H9 (cell line): ENCODE results near the gene TOMM22. TPM values are rescaled to one million over a fixed set of nuclear protein-coding genes. Genes with fewer than 3 reads are reported as not detected.

ENCODE experiments used
- DNase-seq: peaks from one replicate; pipeline ENCODE4 v3.0.0-alpha.2; 2017
- H2AFZ ChIP-seq: one replicate; pipeline ENCODE4 v1.6.1; 2013; ENCODE audit warnings: mild to moderate bottlenecking, low read length, control low read depth, moderate library complexity
- H2AK5ac ChIP-seq: 2 replicates; pipeline ENCODE4 v1.6.1; 2013; ENCODE audit warnings: low read length, control low read depth, mixed read lengths; ENCODE audit not compliant: insufficient read length
- H2BK120ac ChIP-seq: one replicate; pipeline ENCODE4 v1.6.1; 2013; ENCODE audit warnings: low read depth, mild to moderate bottlenecking, low read length, control low read depth, inconsistent platforms; ENCODE audit not compliant: poor library complexity, severe bottlenecking
- H2BK12ac ChIP-seq: 2 replicates; pipeline ENCODE4 v1.6.1; 2013; ENCODE audit warnings: low read length, control low read depth, mixed read lengths, low read depth; ENCODE audit not compliant: insufficient read length
- H2BK15ac ChIP-seq: 2 replicates; pipeline ENCODE4 v1.6.1; 2013; ENCODE audit warnings: low read depth, low read length, control low read depth
- H2BK20ac ChIP-seq: one replicate; pipeline ENCODE4 v1.6.1; 2013; ENCODE audit warnings: low read depth, mild to moderate bottlenecking, low read length, control low read depth, inconsistent platforms; ENCODE audit not compliant: poor library complexity, severe bottlenecking
- H2BK5ac ChIP-seq: 2 replicates; pipeline ENCODE4 v1.6.1; 2013; ENCODE audit warnings: low read length, control low read depth, mixed read lengths; ENCODE audit not compliant: insufficient read length
- H3K14ac ChIP-seq: 2 replicates; pipeline ENCODE4 v1.6.1; 2013; ENCODE audit warnings: low read length, control low read depth; ENCODE audit not compliant: insufficient read depth
- H3K18ac ChIP-seq: 2 replicates; pipeline ENCODE4 v1.6.1; 2013; ENCODE audit warnings: low read depth, mild to moderate bottlenecking, mixed read lengths, low read length, control low read depth; ENCODE audit not compliant: insufficient read length
- H3K23ac ChIP-seq: 2 replicates; pipeline ENCODE4 v1.6.1; 2013; ENCODE audit warnings: low read length, control low read depth, mixed read lengths, low read depth; ENCODE audit not compliant: insufficient read length
- H3K23me2 ChIP-seq: 2 replicates; pipeline ENCODE4 v1.6.1; 2013; ENCODE audit warnings: low read depth, mild to moderate bottlenecking, mixed read lengths, low read length, control low read depth; ENCODE audit not compliant: insufficient read length, poor library complexity, severe bottlenecking
- H3K27ac ChIP-seq: 2 replicates; pipeline ENCODE4 v1.5.1; 2013; ENCODE audit warnings: low read length, control low read depth, mixed read lengths, low read depth; ENCODE audit not compliant: insufficient read length
- H3K27me3 ChIP-seq: 2 replicates; pipeline ENCODE4 v1.6.1; 2013; ENCODE audit warnings: low read length, control low read depth, inconsistent platforms; ENCODE audit not compliant: insufficient read depth
- H3K4ac ChIP-seq: 2 replicates; pipeline ENCODE4 v1.6.1; 2013; ENCODE audit warnings: low read depth, mild to moderate bottlenecking, control low read depth, inconsistent platforms, low read length, moderate library complexity
- H3K4me1 ChIP-seq: 2 replicates; pipeline ENCODE4 v1.6.1; 2013; ENCODE audit warnings: low read length, control low read depth, inconsistent platforms; ENCODE audit not compliant: insufficient read depth
- H3K4me2 ChIP-seq: 2 replicates; pipeline ENCODE4 v1.6.1; 2013; ENCODE audit warnings: low read length, control low read depth, mixed read lengths; ENCODE audit not compliant: insufficient read length, insufficient read depth
- H3K56ac ChIP-seq: 2 replicates; pipeline ENCODE4 v1.6.1; 2013; ENCODE audit warnings: low read depth, mild to moderate bottlenecking, mixed read lengths, low read length, control low read depth; ENCODE audit not compliant: insufficient read length
- H3K79me1 ChIP-seq: 2 replicates; pipeline ENCODE4 v1.6.1; 2013; ENCODE audit warnings: low read depth, mild to moderate bottlenecking, moderate library complexity, low read length, control low read depth, inconsistent platforms; ENCODE audit not compliant: insufficient read depth, poor library complexity, severe bottlenecking
- H3K79me2 ChIP-seq: 2 replicates; pipeline ENCODE4 v1.6.1; 2013; ENCODE audit warnings: low read length, control low read depth, inconsistent platforms; ENCODE audit not compliant: insufficient read depth
- H3K9ac ChIP-seq: 2 replicates; pipeline ENCODE4 v1.6.1; 2013; ENCODE audit warnings: low read length, control low read depth, mixed read lengths; ENCODE audit not compliant: insufficient read length; ENCODE audit errors: extremely low read depth
- H3K9me3 ChIP-seq: one replicate; pipeline ENCODE4 v1.6.1; 2013; ENCODE audit warnings: low read depth, low read length, inconsistent platforms; ENCODE audit not compliant: control insufficient read depth
- H3T11ph ChIP-seq: one replicate; pipeline ENCODE4 v1.6.1; 2013; ENCODE audit warnings: mild to moderate bottlenecking, low read length, control low read depth, inconsistent platforms
- H4K20me1 ChIP-seq: one replicate; pipeline ENCODE4 v1.6.1; 2013; ENCODE audit not compliant: control insufficient read depth, insufficient read length, insufficient read depth
- H4K5ac ChIP-seq: 2 replicates; pipeline ENCODE4 v1.6.1; 2013; ENCODE audit warnings: low read depth, mild to moderate bottlenecking, mixed read lengths, low read length, control low read depth; ENCODE audit not compliant: insufficient read length
- H4K8ac ChIP-seq: replicated peaks from 2 replicates; pipeline ENCODE4 v1.6.1; 2013; ENCODE audit warnings: low read length, control low read depth, mixed read lengths, low read depth; ENCODE audit not compliant: insufficient read length
- H4K91ac ChIP-seq: 2 replicates; pipeline ENCODE4 v1.6.1; 2013; ENCODE audit warnings: low read depth, mild to moderate bottlenecking, moderate library complexity, mixed read lengths, low read length, control low read depth; ENCODE audit not compliant: insufficient read length
- H3K27ac Mint-ChIP-seq, 3 experiments: 2 replicates in 2 of 3; 3 replicates in 1 of 3; pipeline ENCODE4 v1.8.0; 2020 to 2021; ENCODE audit warnings: mixed read lengths in 3 of 3, mild to moderate bottlenecking in 1 of 3, moderate library complexity in 1 of 3
- H3K27me3 Mint-ChIP-seq: 2 replicates; pipeline ENCODE4 v1.8.0; 2021; ENCODE audit warnings: low read depth, mild to moderate bottlenecking, moderate library complexity, mixed read lengths
- H3K36me3 Mint-ChIP-seq, 3 experiments: 2 replicates in 2 of 3; 3 replicates in 1 of 3; pipeline ENCODE4 v1.8.0; 2020 to 2021; ENCODE audit warnings: low read depth in 3 of 3, mixed read lengths in 3 of 3; ENCODE audit not compliant: insufficient read depth in 1 of 3
- H3K4me1 Mint-ChIP-seq, 2 experiments: 2 replicates each; pipeline ENCODE4 v1.8.0; 2020; ENCODE audit warnings: mixed read lengths in 2 of 2
- H3K4me3 Mint-ChIP-seq, 2 experiments: 2 replicates in 1 of 2; 3 replicates in 1 of 2; pipeline ENCODE4 v1.8.0; 2020 to 2021; ENCODE audit warnings: mild to moderate bottlenecking in 2 of 2, mixed read lengths in 2 of 2, moderate library complexity in 1 of 2
- H3K9me3 Mint-ChIP-seq, 2 experiments: 2 replicates in 1 of 2; 3 replicates in 1 of 2; pipeline ENCODE4 v1.8.0; 2020; ENCODE audit warnings: mild to moderate bottlenecking in 2 of 2, mixed read lengths in 2 of 2, moderate library complexity in 1 of 2
- WGBS: extraction: QIAGEN DNeasy Blood & Tissue Kit; methylation state at CpG from one replicate; pipeline ENCODE4 v1.1.7; 2013; ENCODE audit warnings: missing lambda C conversion rate, low lambda C conversion rate, mixed read lengths; ENCODE audit not compliant: insufficient read length; ENCODE audit errors: extremely low coverage; 5-methylcytosine and 5-hydroxymethylcytosine counted together
- total RNA-seq: library from RNA; stranded (reverse); gene quantifications from 2 replicates; pipeline ENCODE4 v1.2.1, GENCODE V29; 2021
- TF ChIP-seq, protein P1 (sequence below): fragments of 200-600 bp; sonication (generic); conservative IDR thresholded peaks from 3 replicates; pipeline ENCODE4 v1.8.0; 2021; ENCODE audit warnings: antibody characterized with exemption, mild to moderate bottlenecking

Gene TOMM22
- total RNA-seq, 1 experiment from 2014 or later, result 128 TPM

DNA sequence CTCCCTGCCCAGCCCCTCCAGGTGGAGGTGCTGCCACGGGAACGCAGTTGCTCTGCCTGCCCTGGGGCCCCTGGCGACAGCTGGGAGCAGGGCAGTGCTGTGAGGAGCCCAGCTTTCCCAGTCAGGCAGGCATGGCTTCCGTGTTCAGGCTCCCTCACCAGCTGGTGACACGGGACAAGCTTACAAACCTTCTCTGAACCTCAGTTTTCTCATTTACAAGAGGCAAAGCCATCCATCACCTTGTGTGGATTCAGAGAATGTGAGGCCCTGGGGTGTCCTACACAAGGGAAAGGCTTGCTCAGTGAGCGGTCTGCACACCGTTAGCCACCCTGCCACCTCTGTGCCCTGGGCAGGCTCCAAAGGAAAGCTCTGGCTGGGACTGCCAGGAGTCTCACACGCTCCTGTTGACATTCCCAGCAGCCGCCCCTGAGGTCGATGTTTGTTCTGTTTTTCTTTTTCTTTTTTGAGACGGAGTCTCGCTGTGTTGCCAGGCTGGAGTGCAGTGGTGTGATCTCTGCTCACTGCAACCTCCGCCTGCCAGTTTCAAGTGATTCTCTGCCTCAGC, 50.6 kb downstream of the TOMM22 start:
- no peak overlapping the region for H2BK20ac ChIP-seq
- H3K79me1 ChIP-seq, result no peaks in the 10 kb centered on the region
- H3K4ac ChIP-seq, result no peak overlapping the region
- H4K5ac ChIP-seq, result no peak overlapping the region
- no peak overlapping the region for H3K27ac ChIP-seq
- H3K56ac ChIP-seq, result no peak overlapping the region
- 0 out of 4 replicates have a peak, but pooled peaks cover 0 to 3% of the 10 kb centered on the region in 2 experiments for H3K4me1 Mint-ChIP-seq
- no peaks in the 10 kb centered on the region for H3K79me2 ChIP-seq
- no peak for DNase-seq
- no peak overlapping the region for H3K9ac ChIP-seq
- no peak overlapping the region for H2BK120ac ChIP-seq
- H3K9me3 ChIP-seq, result no peaks in the 10 kb centered on the region
- no peak overlapping the region for H3K4me3 Mint-ChIP-seq
- no peak overlapping the region for H3T11ph ChIP-seq
- no peak overlapping the region for H2BK15ac ChIP-seq
- H4K20me1 ChIP-seq, result no peaks in the 10 kb centered on the region
- no peaks in the 10 kb centered on the region for H3K9me3 Mint-ChIP-seq
- no peak overlapping the region for H3K23ac ChIP-seq
- no peaks in the 10 kb centered on the region for H3K27me3 ChIP-seq
- H3K4me1 ChIP-seq, result no peaks in the 10 kb centered on the region
- H2AK5ac ChIP-seq, result no peak overlapping the region
- H2BK12ac ChIP-seq, result no peak overlapping the region
- H2AFZ ChIP-seq, result no peak overlapping the region
- H3K27me3 Mint-ChIP-seq, result no peaks in the 10 kb centered on the region
- H3K4me2 ChIP-seq, result no peak overlapping the region
- no peaks in the 10 kb centered on the region for H3K23me2 ChIP-seq
- no peak overlapping the region for H3K14ac ChIP-seq
- H4K91ac ChIP-seq, result no peak overlapping the region
- TF ChIP-seq, protein P1, sequence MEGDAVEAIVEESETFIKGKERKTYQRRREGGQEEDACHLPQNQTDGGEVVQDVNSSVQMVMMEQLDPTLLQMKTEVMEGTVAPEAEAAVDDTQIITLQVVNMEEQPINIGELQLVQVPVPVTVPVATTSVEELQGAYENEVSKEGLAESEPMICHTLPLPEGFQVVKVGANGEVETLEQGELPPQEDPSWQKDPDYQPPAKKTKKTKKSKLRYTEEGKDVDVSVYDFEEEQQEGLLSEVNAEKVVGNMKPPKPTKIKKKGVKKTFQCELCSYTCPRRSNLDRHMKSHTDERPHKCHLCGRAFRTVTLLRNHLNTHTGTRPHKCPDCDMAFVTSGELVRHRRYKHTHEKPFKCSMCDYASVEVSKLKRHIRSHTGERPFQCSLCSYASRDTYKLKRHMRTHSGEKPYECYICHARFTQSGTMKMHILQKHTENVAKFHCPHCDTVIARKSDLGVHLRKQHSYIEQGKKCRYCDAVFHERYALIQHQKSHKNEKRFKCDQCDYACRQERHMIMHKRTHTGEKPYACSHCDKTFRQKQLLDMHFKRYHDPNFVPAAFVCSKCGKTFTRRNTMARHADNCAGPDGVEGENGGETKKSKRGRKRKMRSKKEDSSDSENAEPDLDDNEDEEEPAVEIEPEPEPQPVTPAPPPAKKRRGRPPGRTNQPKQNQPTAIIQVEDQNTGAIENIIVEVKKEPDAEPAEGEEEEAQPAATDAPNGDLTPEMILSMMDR, result no peak
- H4K8ac ChIP-seq, result no peak overlapping the region
- WGBS, result no CpG with 5 or more reads among the region's 13 CpGs
- no peak overlapping the region for H3K18ac ChIP-seq
- no peak overlapping the region for H2BK5ac ChIP-seq
- peak overlapping the region in 1 of 3 experiments; percentile 72; a peak in 1 of 7 replicates for H3K27ac Mint-ChIP-seq
- H3K36me3 Mint-ChIP-seq, result peaks cover 23 to 87% (median 57%) of the 10 kb centered on the region in 3 experiments; a peak in 6 of 7 replicates
